ENCODE data around the gene OLFM2. TPM values are rescaled to one million over a fixed set of nuclear protein-coding genes. Genes with fewer than 3 reads are reported as not detected.

Gene OLFM2
- total and polyA plus RNA-seq, 9 of the 15 experiments (the other 6 are each of a cell fraction or from before 2014, with no cell fraction given) = 0.10 to 0.33 (median 0.23) TPM; not detected in 4

GRCh38 chr19:9872618-9873242 is 63.6 kb downstream of the OLFM2 start:
- Histone ChIP-seq H3K36me3 (ENCODE audit: control insufficient read depth, insufficient read depth, low read length) (no peaks in the 10 kb centered on the region), H4K20me1 (replicated peaks; ENCODE audit: control insufficient read depth, insufficient read depth, low read length) (no peaks in the 10 kb centered on the region), H3K4me3 (no peak overlapping the region), H3K4me2 (ENCODE audit: insufficient read depth, low read length) (no peak overlapping the region), H3K4me1 (replicated peaks in 1 of 2; ENCODE audit: control insufficient read depth in 2 of 2, insufficient read depth in 2 of 2, low read length in 2 of 2) (no peaks in the 10 kb centered on the region; a peak in 1 of 5 replicates), H3K79me2 (ENCODE audit: control insufficient read depth, insufficient read depth, low read length) (no peaks in the 10 kb centered on the region), H3K9ac (ENCODE audit: insufficient read depth in 1 of 2, low read depth in 2 of 2, low read length in 2 of 2) (no peak overlapping the region), H3K27me3 (ENCODE audit: control insufficient read depth in 2 of 2, insufficient read depth in 2 of 2, low read length in 2 of 2) (peaks cover 0 to 20% of the 10 kb centered on the region in 2 experiments; a peak in 2 of 5 replicates), H3K9me3 (replicated peaks; ENCODE audit: control insufficient read depth, insufficient read depth, low read depth, low read length) (no peaks in the 10 kb centered on the region), H3K9me1 (ENCODE audit: control insufficient read depth, insufficient read depth, low read length) (no peaks in the 10 kb centered on the region), H3K27ac (ENCODE audit: extremely low read depth, low read depth, low read length) (no peak overlapping the region), H2AFZ (ENCODE audit: low read depth, low read length) (no peak overlapping the region)
- DNase-seq (ENCODE audit: extremely low read depth in 1 of 4, low spot score in 3 of 4) = no peak
- no TSS peak for BruUV-seq (replicated peaks)
- no peak for FAIRE-seq
- no peak for ATAC-seq
- TF ChIP-seq TAL1 (IDR thresholded peaks at IDR 0.05) (no peak), TCF15 (CRISPR knock-in tag; IDR thresholded peaks at IDR 0.05) (no peak), CBX2 (IDR thresholded peaks at IDR 0.05; ENCODE audit: insufficient read depth, low read length, poor library complexity, severe bottlenecking) (no peak), PHF20 (IDR thresholded peaks at IDR 0.05; ENCODE audit: partially characterized antibody) (no peak), KAT8 (IDR thresholded peaks at IDR 0.05; ENCODE audit: low read depth) (no peak), GATAD2A (IDR thresholded peaks at IDR 0.05) (no peak), BCOR (IDR thresholded peaks at IDR 0.05) (peak; percentile 54; the same call in 1 of the 2 replicates), RBM25 (IDR thresholded peaks at IDR 0.05; ENCODE audit: low read depth, low read length, severe bottlenecking) (peak; percentile 52), ZNF184 (CRISPR knock-in tag; IDR thresholded peaks at IDR 0.05) (no peak), KDM1A (IDR thresholded peaks at IDR 0.05) (peak; percentile 41 to 52; a peak in 3 of 4 replicates), MAFF (IDR thresholded peaks at IDR 0.05; ENCODE audit: low read length) (no peak), ZNF551 (CRISPR knock-in tag; IDR thresholded peaks at IDR 0.05) (no peak), ZNF143 (CRISPR knock-in tag; IDR thresholded peaks at IDR 0.05) (no peak)
- intact Hi-C loops (cut with micrococcal nuclease) = no loop called here
- ChIA-PET POLR2A (interaction anchor here (1.1 kb wide), 1 partner anchor 13 kb away, joined by 3 read pairs; no protein-coding TSS in a partner anchor), CTCF (ENCODE audit: low intra/inter-chr PET ratio) (no interaction called here)
- in situ Hi-C loops (cut with MboI) = no loop called here
- WGBS (ENCODE audit: insufficient coverage, low coverage, missing lambda C conversion rate) = 39% methylated on average over 7 of the region's 8 CpGs
